NCI-H1105 (cell line): ENCODE measurements around the gene TAF5L.
A peak's percentile ranks its signal among the peaks of the same experiment; 100 is the strongest.
"Not testable (repeated sequence)": the region's sequence is repeated elsewhere in the genome, so short reads cannot be mapped to it uniquely, and the experiment has no call there.

ENCODE experiments used
- DNase-seq: peaks from one replicate; lab custom pipeline; 2025; lab: John Stamatoyannopoulos, UW

Gene TAF5L

GRCh38 chr1:229567109-229567868, 58.6 kb downstream of the TAF5L start:
- no peak for DNase-seq

- no peak for DNase-seq
Measured at GRCh38 chr1:229563701-229564100, 62.2 kb downstream of the TAF5L start.

GRCh38 chr1:229563241-229563640, 62.7 kb downstream of the TAF5L start:
- no peak for DNase-seq

GRCh38 chr1:229562686-229563085, 63.2 kb downstream of the TAF5L start:
- no peak for DNase-seq

- no peak for DNase-seq
Measured at GRCh38 chr1:229561141-229561540, 64.8 kb downstream of the TAF5L start.

GRCh38 chr1:229560124-229560523, 65.8 kb downstream of the TAF5L start:
- not testable (repeated sequence) for DNase-seq

GRCh38 chr1:229559336-229559801, 66.6 kb downstream of the TAF5L start:
- DNase-seq, result not testable (repeated sequence)

- peak; percentile 81 for DNase-seq
Measured at GRCh38 chr1:229558460-229559335, 67.2 kb downstream of the TAF5L start, which contains the start of gene ABCB10. ABCB10 (minus strand) TSS chr1:229558707; CDS start chr1:229558652, 55 bp downstream.

GRCh38 chr1:229557913-229558414, 68.0 kb downstream of the TAF5L start:
- no peak for DNase-seq

GRCh38 chr1:229557200-229557850, 68.6 kb downstream of the TAF5L start:
- DNase-seq, result no peak

GRCh38 chr1:229554886-229555621, 70.9 kb downstream of the TAF5L start:
- DNase-seq, result no peak

GRCh38 chr1:229553621-229554130, 72.2 kb downstream of the TAF5L start:
- no peak for DNase-seq

GRCh38 chr1:229552732-229553131, 73.2 kb downstream of the TAF5L start:
- DNase-seq, result no peak

GRCh38 chr1:229550812-229551567, 74.9 kb downstream of the TAF5L start:
- DNase-seq, result no peak

- DNase-seq, result no peak
Measured at GRCh38 chr1:229547542-229547941, 78.4 kb downstream of the TAF5L start.

- DNase-seq, result no peak
Measured at GRCh38 chr1:229544587-229544986, 81.3 kb downstream of the TAF5L start.
